DND-41 (cell line): Measurements from ENCODE around the gene SLC6A12.

Experiments used
- ATAC-seq: fragments of 200-7000 bp; cut with Tn5 transposase; 3 replicates; pipeline ENCODE4 v1.9.1; 2021; ENCODE audit warnings: low read depth; ENCODE audit not compliant: insufficient read depth
- DNase-seq: peaks from one replicate; pipeline ENCODE4 v3.0.0-alpha.2; 2020
- H2AFZ ChIP-seq: 2 replicates; pipeline ENCODE4 v1.6.0; 2012; ENCODE audit warnings: low read depth, low read length
- H3K27ac ChIP-seq: 2 replicates; pipeline ENCODE4 v1.5.1; 2012; ENCODE audit warnings: low read length, inconsistent platforms
- H3K27me3 ChIP-seq: fragments of 200-600 bp; sonication (generic); 2 replicates; pipeline ENCODE4 v1.6.0; 2012; ENCODE audit warnings: low read length, mild to moderate bottlenecking, inconsistent platforms; ENCODE audit not compliant: insufficient read depth, poor library complexity
- H3K36me3 ChIP-seq: 2 replicates; pipeline ENCODE4 v1.5.1; 2012; ENCODE audit warnings: low read length, inconsistent platforms; ENCODE audit not compliant: insufficient read depth
- H3K4me1 ChIP-seq: 2 replicates; pipeline ENCODE4 v1.5.1; 2012; ENCODE audit warnings: mild to moderate bottlenecking, low read length; ENCODE audit not compliant: insufficient read depth
- H3K4me2 ChIP-seq: 2 replicates; pipeline ENCODE4 v1.6.0; 2012; ENCODE audit warnings: mild to moderate bottlenecking, moderate library complexity, low read length, inconsistent platforms; ENCODE audit not compliant: insufficient read depth
- H3K4me3 ChIP-seq, 2 experiments: fragments of 200-600 bp in 1 of 2; shearing (Covaris generic) in 1 of 2; 2 replicates each; pipeline ENCODE4 v1.5.1; 2012 to 2016; ENCODE audit warnings: inconsistent platforms in 2 of 2, low read length in 2 of 2, mild to moderate bottlenecking in 2 of 2, low read depth in 1 of 2, moderate library complexity in 1 of 2
- H3K79me2 ChIP-seq: 2 replicates; pipeline ENCODE4 v1.6.0; 2012; ENCODE audit warnings: low read length, inconsistent platforms; ENCODE audit not compliant: insufficient read depth
- H3K9ac ChIP-seq: 2 replicates; pipeline ENCODE4 v1.6.0; 2012; ENCODE audit warnings: low read depth, mild to moderate bottlenecking, inconsistent platforms, low read length, moderate library complexity
- H3K9me3 ChIP-seq: 2 replicates; pipeline ENCODE4 v1.5.1; 2012; ENCODE audit warnings: low read length, moderate library complexity, mild to moderate bottlenecking, inconsistent platforms; ENCODE audit not compliant: insufficient read depth, severe bottlenecking
- H4K20me1 ChIP-seq: 2 replicates; pipeline ENCODE4 v1.6.0; 2012; ENCODE audit warnings: low read length; ENCODE audit not compliant: insufficient read depth
- EZH2 ChIP-seq: IDR thresholded peaks from 3 replicates; pipeline ENCODE4 v1.6.1; 2012; ENCODE audit warnings: borderline replicate concordance, low read depth, mild to moderate bottlenecking, moderate library complexity, low read length, inconsistent platforms; ENCODE audit not compliant: severe bottlenecking
- TF ChIP-seq, protein P1 (sequence below): IDR thresholded peaks from 2 replicates; pipeline ENCODE4 v1.5.1; 2012; ENCODE audit warnings: borderline replicate concordance, low read length, moderate library complexity, mild to moderate bottlenecking; ENCODE audit not compliant: poor library complexity, severe bottlenecking; ENCODE audit errors: extremely low read depth

The SLC6A12 gene

DNA sequence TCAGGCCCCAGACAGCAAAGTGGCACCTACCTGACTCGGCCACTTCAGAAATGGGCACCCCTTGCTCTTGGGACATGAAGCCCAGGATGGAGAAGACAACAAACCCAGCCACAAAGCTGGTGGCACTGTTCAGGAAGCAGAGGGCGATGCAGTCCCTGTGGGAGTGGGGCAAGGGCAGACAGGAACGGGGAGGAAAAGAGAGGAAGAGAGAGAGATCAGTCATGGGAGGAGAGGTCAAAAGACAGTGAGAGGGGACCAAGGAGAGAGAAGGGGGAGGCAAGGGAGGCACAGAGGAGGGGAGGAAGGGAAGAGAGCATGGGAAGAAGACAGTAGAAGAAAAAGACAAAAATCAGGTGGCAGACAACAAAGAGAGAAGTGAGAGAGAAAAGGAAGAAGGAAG, 16.6 kb downstream of the SLC6A12 start:
- Histone ChIP-seq H3K9me3 (no peaks in the 10 kb centered on the region), H3K36me3 (no peaks in the 10 kb centered on the region), H4K20me1 (0 out of 2 replicates have a peak, but pooled peaks cover 5% of the 10 kb centered on the region), H3K4me3 (no peak overlapping the region), H3K79me2 (no peaks in the 10 kb centered on the region), H3K9ac (no peak overlapping the region), H3K27me3 (no peaks in the 10 kb centered on the region), H3K27ac (no peak overlapping the region), H2AFZ (no peak overlapping the region), H3K4me1 (no peaks in the 10 kb centered on the region), H3K4me2 (no peak overlapping the region)
- TF ChIP-seq, protein P1, sequence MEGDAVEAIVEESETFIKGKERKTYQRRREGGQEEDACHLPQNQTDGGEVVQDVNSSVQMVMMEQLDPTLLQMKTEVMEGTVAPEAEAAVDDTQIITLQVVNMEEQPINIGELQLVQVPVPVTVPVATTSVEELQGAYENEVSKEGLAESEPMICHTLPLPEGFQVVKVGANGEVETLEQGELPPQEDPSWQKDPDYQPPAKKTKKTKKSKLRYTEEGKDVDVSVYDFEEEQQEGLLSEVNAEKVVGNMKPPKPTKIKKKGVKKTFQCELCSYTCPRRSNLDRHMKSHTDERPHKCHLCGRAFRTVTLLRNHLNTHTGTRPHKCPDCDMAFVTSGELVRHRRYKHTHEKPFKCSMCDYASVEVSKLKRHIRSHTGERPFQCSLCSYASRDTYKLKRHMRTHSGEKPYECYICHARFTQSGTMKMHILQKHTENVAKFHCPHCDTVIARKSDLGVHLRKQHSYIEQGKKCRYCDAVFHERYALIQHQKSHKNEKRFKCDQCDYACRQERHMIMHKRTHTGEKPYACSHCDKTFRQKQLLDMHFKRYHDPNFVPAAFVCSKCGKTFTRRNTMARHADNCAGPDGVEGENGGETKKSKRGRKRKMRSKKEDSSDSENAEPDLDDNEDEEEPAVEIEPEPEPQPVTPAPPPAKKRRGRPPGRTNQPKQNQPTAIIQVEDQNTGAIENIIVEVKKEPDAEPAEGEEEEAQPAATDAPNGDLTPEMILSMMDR, result no peak
- no peak for TF ChIP-seq EZH2
- ATAC-seq, result no peak
- no peak for DNase-seq

DNA sequence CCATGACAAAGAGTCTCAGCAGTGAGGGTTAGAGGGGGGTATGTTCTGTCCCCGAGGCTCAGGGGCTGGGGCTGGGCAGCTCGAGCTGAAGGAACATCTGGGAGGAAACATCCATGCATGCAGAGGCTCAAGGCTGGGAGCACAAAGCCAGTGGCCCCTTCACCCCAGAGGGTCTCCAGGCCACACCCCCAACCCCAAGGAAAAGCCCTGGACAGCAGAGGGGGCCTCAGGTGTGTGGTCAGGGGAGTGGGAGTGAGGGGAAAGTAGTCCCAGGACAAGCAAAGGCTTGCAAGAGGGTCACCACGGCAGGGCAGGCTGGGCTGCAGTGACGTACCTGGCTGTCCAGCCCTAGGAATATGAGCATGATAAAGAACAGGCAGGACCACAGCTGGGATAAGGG, 17.5 kb downstream of the SLC6A12 start:
- Histone ChIP-seq H3K4me3 (no peak overlapping the region), H3K27ac (no peak overlapping the region), H3K36me3 (no peaks in the 10 kb centered on the region), H3K9ac (no peak overlapping the region), H4K20me1 (0 out of 2 replicates have a peak, but pooled peaks cover 5% of the 10 kb centered on the region), H3K27me3 (no peaks in the 10 kb centered on the region), H2AFZ (no peak overlapping the region), H3K79me2 (no peaks in the 10 kb centered on the region), H3K4me1 (no peaks in the 10 kb centered on the region), H3K9me3 (no peaks in the 10 kb centered on the region), H3K4me2 (no peak overlapping the region)
- DNase-seq (no peak), ATAC-seq (no peak)
- no peak for TF ChIP-seq EZH2
- TF ChIP-seq, protein P1, result no peak

DNA sequence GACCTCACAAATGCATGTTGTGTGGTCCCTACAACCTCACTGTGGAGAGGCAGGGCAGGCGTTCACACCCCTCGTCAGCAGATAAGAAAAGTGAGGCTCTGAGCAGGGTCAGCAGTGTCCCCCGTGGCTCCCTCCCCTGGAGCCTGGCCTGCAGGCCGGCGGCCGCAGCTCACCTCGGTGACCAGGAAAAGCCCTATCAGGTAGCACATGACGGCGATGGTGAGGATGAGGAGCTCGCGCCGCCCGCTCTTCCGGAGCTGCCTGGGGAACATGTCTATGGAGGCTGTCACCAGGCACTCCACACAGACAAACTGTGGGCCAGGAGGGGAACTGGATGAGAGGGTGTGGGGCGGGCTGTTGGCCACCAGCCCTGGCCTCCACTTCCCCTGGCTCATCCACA, 18.0 kb downstream of the SLC6A12 start:
- Histone ChIP-seq H4K20me1 (no peaks in the 10 kb centered on the region), H3K4me2 (no peak overlapping the region), H3K9ac (no peak overlapping the region), H3K9me3 (no peaks in the 10 kb centered on the region), H3K27ac (no peak overlapping the region), H3K79me2 (no peaks in the 10 kb centered on the region), H3K4me1 (no peaks in the 10 kb centered on the region), H3K4me3 (no peak overlapping the region), H3K36me3 (no peaks in the 10 kb centered on the region), H2AFZ (no peak overlapping the region), H3K27me3 (no peaks in the 10 kb centered on the region)
- ATAC-seq (no peak), DNase-seq (no peak)
- TF ChIP-seq, protein P1, result no peak
- no peak for TF ChIP-seq EZH2

DNA sequence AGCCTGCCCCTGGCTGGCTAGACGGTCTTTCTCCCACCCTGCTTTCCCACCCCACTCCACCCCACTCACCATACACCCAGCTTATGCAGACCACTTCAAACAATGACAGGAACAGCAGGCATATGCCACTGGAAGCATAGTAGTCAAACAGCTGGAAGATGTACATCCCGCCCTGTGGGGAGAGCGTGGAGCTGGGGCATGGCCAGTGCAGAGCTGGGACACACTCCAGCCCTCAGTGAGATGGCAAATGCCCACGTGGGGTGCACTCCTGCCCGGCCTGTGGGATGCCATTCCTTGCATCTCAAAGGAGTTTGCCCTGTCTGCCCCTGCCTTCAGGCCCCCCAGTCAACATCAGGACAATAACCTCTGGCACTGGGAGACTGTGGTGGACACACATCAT, 18.8 kb downstream of the SLC6A12 start:
- H3K79me2 ChIP-seq, result no peaks in the 10 kb centered on the region
- TF ChIP-seq EZH2, result no peak
- TF ChIP-seq, protein P1, result no peak
- ATAC-seq, result no peak
- H3K4me2 ChIP-seq, result no peak overlapping the region
- H3K9me3 ChIP-seq, result no peaks in the 10 kb centered on the region
- H3K4me3 ChIP-seq, result no peak overlapping the region
- no peaks in the 10 kb centered on the region for H3K27me3 ChIP-seq
- H2AFZ ChIP-seq, result no peak overlapping the region
- H3K4me1 ChIP-seq, result no peaks in the 10 kb centered on the region
- no peaks in the 10 kb centered on the region for H4K20me1 ChIP-seq
- H3K36me3 ChIP-seq, result no peaks in the 10 kb centered on the region
- no peak overlapping the region for H3K9ac ChIP-seq
- DNase-seq, result no peak
- H3K27ac ChIP-seq, result no peak overlapping the region
